ENCODE results near the gene KCNJ3.

Gene KCNJ3

DNA sequence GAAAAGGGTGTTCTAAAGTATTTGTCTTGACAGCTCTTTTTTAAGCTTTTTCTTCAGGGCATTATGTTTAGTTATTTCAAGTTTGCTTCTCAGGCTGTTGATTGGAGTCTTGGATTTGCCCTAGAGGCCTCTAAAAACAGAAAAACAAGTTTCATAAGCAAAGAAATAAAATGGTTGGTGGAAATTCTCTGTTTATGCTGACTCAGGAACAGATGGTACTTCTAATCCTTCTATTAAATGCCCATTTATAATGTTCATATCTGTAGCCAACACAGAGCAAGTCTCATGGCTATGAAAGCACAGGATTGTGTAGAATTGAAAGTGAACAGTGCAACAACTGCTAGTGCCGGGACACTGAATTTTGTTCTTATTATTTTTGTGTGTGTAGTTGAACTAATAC is 60.4 kb downstream of the KCNJ3 start:
- Histone ChIP-seq H2AFZ (ENCODE audit: low read length) (no peak overlapping the region), H3K79me2 (ENCODE audit: low read length) (no peaks in the 10 kb centered on the region), H4K20me1 (ENCODE audit: insufficient read depth, low read length) (no peaks in the 10 kb centered on the region), H3K27me3 (replicated peaks; ENCODE audit: insufficient read depth, low read length) (no peaks in the 10 kb centered on the region), H3K4me2 (ENCODE audit: low read depth, low read length) (no peak overlapping the region), H3F3A (ENCODE audit: insufficient read depth, low read length) (no peaks in the 10 kb centered on the region), H3K9ac (ENCODE audit: low read length) (no peak overlapping the region), H3K4me3 (ENCODE audit: low read length) (no peak overlapping the region), H3K9me2 (replicated peaks; ENCODE audit: insufficient read depth, low read length) (no peaks in the 10 kb centered on the region), H3K36me3 (replicated peaks; ENCODE audit: insufficient read depth, low read length) (no peaks in the 10 kb centered on the region), H3K27ac (ENCODE audit: low read length) (no peak overlapping the region), H3K9me3 (replicated peaks; ENCODE audit: insufficient read depth, low read length) (no peaks in the 10 kb centered on the region), H3K4me1 (ENCODE audit: low read length) (no peaks in the 10 kb centered on the region)
- TF ChIP-seq EZH2phosphoT487 (IDR thresholded peaks at IDR 0.05; ENCODE audit: low read length) (no peak), EZH2 (optimal IDR thresholded peaks at IDR 0.05; ENCODE audit: low read depth, low read length) (no peak)
- TF ChIP-seq, protein P1, sequence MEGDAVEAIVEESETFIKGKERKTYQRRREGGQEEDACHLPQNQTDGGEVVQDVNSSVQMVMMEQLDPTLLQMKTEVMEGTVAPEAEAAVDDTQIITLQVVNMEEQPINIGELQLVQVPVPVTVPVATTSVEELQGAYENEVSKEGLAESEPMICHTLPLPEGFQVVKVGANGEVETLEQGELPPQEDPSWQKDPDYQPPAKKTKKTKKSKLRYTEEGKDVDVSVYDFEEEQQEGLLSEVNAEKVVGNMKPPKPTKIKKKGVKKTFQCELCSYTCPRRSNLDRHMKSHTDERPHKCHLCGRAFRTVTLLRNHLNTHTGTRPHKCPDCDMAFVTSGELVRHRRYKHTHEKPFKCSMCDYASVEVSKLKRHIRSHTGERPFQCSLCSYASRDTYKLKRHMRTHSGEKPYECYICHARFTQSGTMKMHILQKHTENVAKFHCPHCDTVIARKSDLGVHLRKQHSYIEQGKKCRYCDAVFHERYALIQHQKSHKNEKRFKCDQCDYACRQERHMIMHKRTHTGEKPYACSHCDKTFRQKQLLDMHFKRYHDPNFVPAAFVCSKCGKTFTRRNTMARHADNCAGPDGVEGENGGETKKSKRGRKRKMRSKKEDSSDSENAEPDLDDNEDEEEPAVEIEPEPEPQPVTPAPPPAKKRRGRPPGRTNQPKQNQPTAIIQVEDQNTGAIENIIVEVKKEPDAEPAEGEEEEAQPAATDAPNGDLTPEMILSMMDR (IDR thresholded peaks at IDR 0.05; ENCODE audit: low read length), result no peak
- no peak for DNase-seq

DNA sequence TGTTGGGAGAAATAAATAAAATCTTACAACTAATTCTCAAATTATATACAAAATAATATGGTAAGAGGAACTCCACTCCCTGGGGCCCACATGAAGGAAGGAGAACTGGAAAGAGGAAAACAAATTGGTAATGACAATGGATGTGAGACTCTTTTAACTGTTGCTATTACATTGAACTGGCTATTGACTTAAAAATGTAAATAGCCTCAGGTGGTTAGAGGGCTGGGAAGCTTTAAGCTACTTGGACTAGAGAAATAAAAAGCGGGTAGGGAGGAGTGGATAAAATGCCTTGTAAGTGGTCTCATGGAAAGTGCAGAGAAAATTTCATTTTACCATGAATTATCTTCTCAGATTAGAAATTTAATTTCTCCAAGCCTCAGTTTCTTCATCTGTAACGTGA is 64.1 kb downstream of the KCNJ3 start:
- Histone ChIP-seq H3K9me2 (replicated peaks; ENCODE audit: insufficient read depth, low read length) (no peaks in the 10 kb centered on the region), H3F3A (ENCODE audit: insufficient read depth, low read length) (no peaks in the 10 kb centered on the region), H4K20me1 (ENCODE audit: insufficient read depth, low read length) (no peaks in the 10 kb centered on the region), H3K36me3 (replicated peaks; ENCODE audit: insufficient read depth, low read length) (no peaks in the 10 kb centered on the region), H3K9me3 (replicated peaks; ENCODE audit: insufficient read depth, low read length) (no peaks in the 10 kb centered on the region), H3K27me3 (replicated peaks; ENCODE audit: insufficient read depth, low read length) (no peaks in the 10 kb centered on the region), H3K4me3 (ENCODE audit: low read length) (no peak overlapping the region), H3K4me1 (ENCODE audit: low read length) (no peaks in the 10 kb centered on the region), H2AFZ (ENCODE audit: low read length) (no peak overlapping the region), H3K4me2 (ENCODE audit: low read depth, low read length) (no peak overlapping the region), H3K27ac (ENCODE audit: low read length) (no peak overlapping the region), H3K79me2 (ENCODE audit: low read length) (no peaks in the 10 kb centered on the region), H3K9ac (ENCODE audit: low read length) (no peak overlapping the region)
- TF ChIP-seq EZH2 (optimal IDR thresholded peaks at IDR 0.05; ENCODE audit: low read depth, low read length) (no peak), EZH2phosphoT487 (IDR thresholded peaks at IDR 0.05; ENCODE audit: low read length) (no peak)
- TF ChIP-seq, protein P1 (IDR thresholded peaks at IDR 0.05; ENCODE audit: low read length), result no peak
- no peak for DNase-seq

DNA sequence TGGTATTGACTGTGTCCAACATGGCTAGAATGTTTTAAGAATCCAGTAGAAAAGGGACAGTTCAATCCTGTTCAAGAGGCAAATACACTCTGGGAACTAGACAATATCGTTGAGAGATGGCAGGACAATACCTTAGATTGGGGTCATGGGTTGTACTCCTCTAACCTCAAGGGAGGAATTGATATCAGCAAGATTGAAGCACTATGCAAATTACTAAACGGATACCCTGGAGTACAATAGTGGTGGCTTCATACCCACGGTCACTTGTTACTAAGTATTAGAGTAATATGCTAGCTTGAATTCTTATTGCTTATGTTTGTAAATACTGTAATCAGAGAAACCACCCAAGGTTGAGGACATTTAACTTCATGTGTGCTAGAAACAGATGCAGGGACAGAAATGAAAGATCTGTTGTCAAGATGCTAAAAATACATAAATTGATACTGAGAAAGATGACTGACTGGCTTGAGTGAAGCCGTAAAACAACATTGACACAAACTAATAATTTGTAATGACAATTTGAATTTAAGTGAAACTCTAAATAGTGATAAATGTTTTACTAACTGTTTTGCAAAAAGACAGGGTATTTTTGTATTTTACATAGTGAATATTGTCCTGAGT is 73.3 kb downstream of the KCNJ3 start:
- no peak overlapping the region for H3K27ac ChIP-seq (ENCODE audit: low read length)
- no peaks in the 10 kb centered on the region for H4K20me1 ChIP-seq (ENCODE audit: insufficient read depth, low read length)
- H3K79me2 ChIP-seq (ENCODE audit: low read length), result no peaks in the 10 kb centered on the region
- no peak for DNase-seq
- H3K9me3 ChIP-seq (replicated peaks; ENCODE audit: insufficient read depth, low read length), result no peaks in the 10 kb centered on the region
- no peaks in the 10 kb centered on the region for H3K36me3 ChIP-seq (replicated peaks; ENCODE audit: insufficient read depth, low read length)
- no peaks in the 10 kb centered on the region for H3K9me2 ChIP-seq (replicated peaks; ENCODE audit: insufficient read depth, low read length)
- no peak for TF ChIP-seq EZH2phosphoT487 (IDR thresholded peaks at IDR 0.05; ENCODE audit: low read length)
- no peaks in the 10 kb centered on the region for H3K4me1 ChIP-seq (ENCODE audit: low read length)
- H3F3A ChIP-seq (ENCODE audit: insufficient read depth, low read length), result no peaks in the 10 kb centered on the region
- H3K9ac ChIP-seq (ENCODE audit: low read length), result no peak overlapping the region
- no peak overlapping the region for H2AFZ ChIP-seq (ENCODE audit: low read length)
- H3K27me3 ChIP-seq (replicated peaks; ENCODE audit: insufficient read depth, low read length), result no peaks in the 10 kb centered on the region
- no peak overlapping the region for H3K4me3 ChIP-seq (ENCODE audit: low read length)
- H3K4me2 ChIP-seq (ENCODE audit: low read depth, low read length), result no peak overlapping the region

DNA sequence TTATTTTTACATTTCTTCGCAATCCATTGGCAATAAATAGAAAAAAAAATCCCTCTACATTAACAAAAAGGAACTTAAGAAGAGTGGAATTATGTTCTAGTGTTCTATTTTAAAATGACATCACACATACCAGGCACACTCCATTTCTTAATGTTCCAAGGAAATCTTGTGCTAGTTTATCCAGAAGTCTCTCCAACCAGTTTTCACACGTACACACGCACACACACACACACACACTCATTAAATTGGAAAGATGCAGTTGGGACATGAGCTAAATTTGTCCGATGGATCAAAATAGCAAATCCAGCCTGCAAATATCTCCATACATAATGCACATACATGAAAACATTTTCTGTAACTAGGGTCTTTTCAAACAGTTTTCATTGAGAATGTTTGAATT is 78.3 kb downstream of the KCNJ3 start:
- H2AFZ ChIP-seq (ENCODE audit: low read length), result no peak overlapping the region
- H4K20me1 ChIP-seq (ENCODE audit: insufficient read depth, low read length), result no peaks in the 10 kb centered on the region
- H3K4me2 ChIP-seq (ENCODE audit: low read depth, low read length), result no peak overlapping the region
- no peaks in the 10 kb centered on the region for H3K79me2 ChIP-seq (ENCODE audit: low read length)
- H3K4me1 ChIP-seq (ENCODE audit: low read length), result no peaks in the 10 kb centered on the region
- H3K9ac ChIP-seq (ENCODE audit: low read length), result no peak overlapping the region
- no peaks in the 10 kb centered on the region for H3K9me3 ChIP-seq (replicated peaks; ENCODE audit: insufficient read depth, low read length)
- no peaks in the 10 kb centered on the region; the same call in 1 of the 2 replicates for H3K9me2 ChIP-seq (replicated peaks; ENCODE audit: insufficient read depth, low read length)
- no peaks in the 10 kb centered on the region for H3K27me3 ChIP-seq (replicated peaks; ENCODE audit: insufficient read depth, low read length)
- H3K36me3 ChIP-seq (replicated peaks; ENCODE audit: insufficient read depth, low read length), result no peaks in the 10 kb centered on the region
- DNase-seq, result no peak
- H3K27ac ChIP-seq (ENCODE audit: low read length), result no peak overlapping the region
- TF ChIP-seq EZH2 (optimal IDR thresholded peaks at IDR 0.05; ENCODE audit: low read depth, low read length) (no peak), EZH2phosphoT487 (IDR thresholded peaks at IDR 0.05; ENCODE audit: low read length) (no peak)
- TF ChIP-seq, protein P1 (IDR thresholded peaks at IDR 0.05; ENCODE audit: low read length), result no peak
- no peak overlapping the region for H3K4me3 ChIP-seq (ENCODE audit: low read length)
- H3F3A ChIP-seq (ENCODE audit: insufficient read depth, low read length), result no peaks in the 10 kb centered on the region
